NCI-H1436 (cell line): ENCODE data around the gene RFFL.
"Not testable (repeated sequence)": the region's sequence is repeated elsewhere in the genome, so short reads cannot be mapped to it uniquely, and the experiment has no call there.

ENCODE experiments used
- DNase-seq: peaks from one replicate; lab custom pipeline; 2025; lab: John Stamatoyannopoulos, UW

The RFFL gene

DNA sequence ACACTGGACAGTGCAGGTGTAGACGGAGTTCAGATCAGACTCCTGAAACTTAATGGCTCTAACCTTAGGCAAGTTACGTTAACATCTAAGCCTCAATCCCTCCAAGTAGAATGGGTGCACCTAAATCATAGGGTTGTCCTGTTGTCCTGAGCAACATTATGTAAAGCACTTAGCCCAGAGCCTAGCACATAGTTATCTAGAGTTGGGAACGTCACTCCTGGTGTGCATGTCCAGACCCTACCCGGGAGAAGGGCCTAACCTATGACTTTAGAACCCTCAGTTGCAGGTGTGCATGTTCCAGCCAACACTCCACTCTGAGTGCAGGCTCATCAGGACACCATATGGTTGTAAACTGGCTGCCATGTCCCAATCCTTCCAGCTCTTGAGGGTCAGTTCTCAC, 57.2 kb downstream of the RFFL start:
- DNase-seq, result no peak

DNA sequence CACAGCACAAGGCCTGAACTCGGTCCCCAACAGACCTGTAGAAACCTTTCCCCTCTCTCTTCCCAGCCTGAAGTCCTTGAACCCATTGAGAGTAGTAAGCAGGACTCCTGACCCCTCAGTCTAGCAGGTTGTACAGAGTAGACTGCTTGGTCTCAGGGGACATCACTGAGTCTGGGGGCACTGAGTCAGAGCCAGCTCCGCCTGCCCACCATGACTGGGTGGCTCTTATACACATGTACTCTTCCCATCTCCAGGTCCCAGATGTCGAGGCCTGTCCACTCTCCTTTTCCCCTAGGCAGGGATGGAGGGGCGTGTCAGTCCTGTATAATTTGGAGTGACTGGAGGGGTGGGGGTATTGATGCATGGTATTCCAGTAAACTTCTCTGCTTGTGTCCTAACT, 59.7 kb downstream of the RFFL start:
- DNase-seq, result no peak

DNA sequence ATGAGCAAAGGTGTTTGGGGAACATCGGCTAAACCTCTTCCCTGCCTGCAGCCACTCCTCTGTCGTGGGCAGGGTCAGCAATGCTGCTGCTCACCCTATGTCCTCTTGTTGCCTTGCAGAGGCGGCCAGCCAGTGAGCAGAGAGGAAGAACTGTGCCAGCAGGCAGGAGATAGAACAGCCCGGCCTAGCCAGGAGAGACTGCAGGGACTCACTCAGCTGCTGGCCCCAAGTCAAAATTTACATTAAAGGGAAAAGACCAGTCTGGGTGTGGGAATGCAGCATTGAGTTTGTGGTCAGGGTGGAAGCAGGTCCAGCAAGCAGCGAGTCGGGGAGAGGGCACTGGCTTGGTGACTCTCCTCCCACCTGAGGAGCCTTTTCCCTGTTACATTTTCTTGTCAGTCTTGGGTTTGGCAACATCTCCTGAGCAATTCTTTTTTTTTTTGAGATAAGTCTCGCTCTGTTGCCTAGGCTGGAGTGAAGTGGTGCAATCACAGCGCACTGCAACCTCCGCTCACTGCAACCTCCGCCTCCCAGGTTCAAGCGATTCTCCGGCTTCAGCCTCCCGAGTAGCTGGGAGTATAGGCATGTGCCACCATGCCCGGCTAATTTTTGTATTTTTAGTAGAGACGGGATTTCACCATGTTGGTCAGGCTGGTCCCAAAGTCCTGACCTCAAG, 60.5 kb downstream of the RFFL start:
- no peak for DNase-seq

DNA sequence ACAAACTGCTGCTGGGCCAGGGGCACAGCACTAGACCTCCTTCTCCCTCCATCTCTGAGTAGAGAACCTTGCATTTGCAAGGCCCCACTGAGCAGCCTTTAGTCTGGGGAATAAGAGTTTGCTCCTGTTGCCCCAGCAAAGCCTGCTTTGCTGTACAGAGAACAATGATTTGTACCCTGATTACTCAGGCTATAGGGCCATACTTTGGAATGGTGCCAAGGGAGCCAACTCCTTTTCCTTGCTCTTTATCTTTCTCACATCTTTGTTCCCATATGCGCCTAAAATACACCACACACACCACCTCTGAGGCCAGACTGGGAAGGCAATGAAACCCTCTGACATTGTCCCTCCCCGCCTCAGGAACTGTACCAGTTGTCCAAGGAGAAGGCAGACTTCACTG, 62.0 kb downstream of the RFFL start:
- no peak for DNase-seq

DNA sequence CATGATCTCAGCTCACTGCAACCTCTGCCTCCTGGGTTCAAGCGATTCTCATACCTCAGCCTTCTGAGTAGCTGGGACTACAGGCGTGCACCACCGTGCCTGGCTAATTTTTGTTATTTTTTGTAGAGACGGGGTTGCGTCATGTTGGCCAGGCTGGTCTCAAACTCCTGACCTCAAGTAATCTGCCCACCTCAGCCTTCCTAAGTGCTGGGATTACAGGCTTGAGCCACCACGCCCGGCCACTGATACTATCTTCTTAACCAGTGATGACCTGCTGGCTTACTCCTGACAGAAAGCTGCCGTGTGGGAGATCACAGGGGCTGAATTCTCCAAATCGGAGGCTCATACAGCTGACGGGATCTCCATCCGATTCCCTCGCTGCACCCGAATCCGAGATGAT, 62.5 kb downstream of the RFFL start:
- not testable (repeated sequence) for DNase-seq

DNA sequence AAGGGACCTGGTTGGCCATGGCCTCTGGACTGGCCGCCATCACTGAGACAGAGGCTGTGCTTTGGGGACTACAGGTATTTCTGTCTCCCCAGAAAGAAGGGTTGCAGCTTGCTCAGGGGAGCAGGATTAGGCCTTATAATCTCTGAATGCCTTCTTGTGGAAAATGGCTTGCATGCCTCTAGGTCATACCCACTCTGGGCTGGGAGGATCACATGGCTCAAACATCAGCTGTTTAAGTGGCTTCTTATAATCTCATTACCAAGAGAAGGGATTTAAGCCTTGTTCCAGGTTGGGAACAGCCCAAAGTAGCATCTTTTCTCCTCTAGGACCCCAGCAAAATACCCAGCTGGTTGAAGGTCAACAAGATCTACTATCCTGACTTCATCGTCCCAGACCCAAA, 64.1 kb downstream of the RFFL start:
- no peak for DNase-seq

DNA sequence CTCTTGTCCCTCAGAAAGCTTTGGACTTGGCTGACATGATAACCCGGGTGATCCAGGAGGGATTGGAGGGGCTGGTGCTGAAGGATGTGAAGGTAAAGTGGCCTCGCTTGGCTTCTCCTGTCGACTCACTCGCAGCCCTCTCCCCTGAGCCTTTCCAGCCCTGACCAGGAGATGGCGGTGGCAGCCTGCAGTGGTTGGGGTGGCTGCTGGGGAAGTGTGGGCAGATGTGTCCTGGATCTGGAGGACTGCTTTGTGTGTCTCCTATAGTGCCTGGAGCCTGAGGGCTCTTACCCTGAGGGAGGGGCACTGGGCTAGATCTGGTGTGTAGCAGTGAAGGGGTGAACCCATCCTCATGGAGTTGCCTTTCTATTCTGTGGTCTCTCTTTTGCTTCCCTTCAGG, 65.3 kb downstream of the RFFL start:
- peak; percentile 4 for DNase-seq

DNA sequence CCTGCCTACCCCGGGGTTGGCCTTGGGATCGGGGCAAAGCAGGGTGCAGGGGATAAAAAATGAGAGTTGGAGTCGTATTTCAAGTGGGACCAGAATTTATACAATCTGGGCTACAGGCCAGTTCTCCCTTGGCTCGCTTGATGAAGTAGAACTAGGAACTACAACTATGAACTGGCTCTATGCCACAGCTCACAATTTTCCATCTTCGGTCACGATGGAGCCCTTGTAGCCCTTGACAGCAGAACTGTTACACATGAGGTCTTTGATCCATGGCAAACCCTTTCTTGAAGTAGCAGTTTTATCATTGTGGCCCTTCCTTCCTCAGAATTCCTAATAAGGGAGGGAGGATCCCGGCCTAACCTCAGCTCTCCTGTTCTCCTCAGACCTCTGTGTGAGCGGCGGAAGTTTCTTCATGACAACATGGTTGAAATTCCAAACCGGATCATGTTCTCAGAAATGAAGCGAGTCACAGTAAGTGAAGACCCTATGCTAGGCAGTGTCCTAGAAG, 66.1 kb downstream of the RFFL start:
- DNase-seq, result no peak

DNA sequence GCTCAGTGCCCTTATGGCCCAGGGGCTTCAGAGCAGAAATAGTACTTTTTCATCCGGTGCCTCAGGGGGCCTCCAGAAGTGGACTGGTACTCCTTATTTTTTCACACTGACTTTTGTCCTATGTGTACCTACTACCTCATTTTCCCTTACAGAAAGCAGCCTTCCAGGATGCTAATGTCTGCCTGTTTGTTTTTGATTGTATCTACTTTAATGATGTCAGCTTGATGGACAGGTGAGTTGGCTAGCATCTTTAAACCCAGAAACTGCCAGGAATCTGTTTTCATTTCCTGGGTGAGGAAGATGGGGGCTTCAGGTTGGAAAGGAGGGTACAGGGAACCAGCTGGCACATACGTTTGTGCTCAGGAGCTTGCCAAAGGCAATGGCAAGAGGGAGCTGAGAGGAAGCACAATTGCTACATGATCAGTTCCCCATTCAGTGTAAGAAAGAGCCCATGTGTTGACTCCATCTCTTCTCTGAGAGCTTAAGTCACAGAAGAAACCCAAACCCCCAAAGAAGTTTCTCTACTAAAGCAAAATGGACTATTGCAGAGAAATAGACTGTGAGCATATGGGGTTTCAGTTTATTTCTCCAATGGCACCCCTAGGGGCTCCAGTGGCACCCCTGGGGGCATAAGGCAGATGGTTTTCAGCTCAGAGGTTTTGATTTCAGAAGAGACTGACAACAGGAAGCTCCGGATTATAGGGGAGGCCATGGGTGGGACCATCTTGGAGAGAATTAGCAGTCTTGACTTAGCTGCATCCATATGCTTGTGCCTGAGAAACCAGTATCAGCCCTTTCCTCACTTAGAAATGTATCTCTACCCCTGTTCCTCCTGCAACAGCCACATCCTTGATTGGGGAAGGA, 66.9 kb downstream of the RFFL start:
- no peak for DNase-seq

DNA sequence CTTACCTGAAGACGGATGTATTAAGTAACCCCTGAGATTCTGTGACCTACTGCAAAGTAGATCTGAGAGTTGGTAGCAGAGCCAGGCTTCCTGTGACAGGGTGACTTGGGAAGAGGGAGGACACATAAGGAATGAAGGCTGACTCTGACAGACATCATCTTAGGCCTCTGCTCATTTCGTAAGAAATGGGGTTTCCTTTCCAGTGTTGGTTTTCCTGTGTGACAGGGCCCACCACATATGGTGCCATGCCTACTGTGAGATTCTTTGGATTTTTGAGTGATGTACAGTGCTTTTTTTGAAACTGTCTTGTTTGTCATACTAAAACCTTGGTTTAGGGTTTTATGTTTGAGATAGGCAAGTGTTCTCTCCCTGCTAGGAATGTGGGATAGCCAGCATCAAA, 70.5 kb downstream of the RFFL start:
- no peak for DNase-seq

DNA sequence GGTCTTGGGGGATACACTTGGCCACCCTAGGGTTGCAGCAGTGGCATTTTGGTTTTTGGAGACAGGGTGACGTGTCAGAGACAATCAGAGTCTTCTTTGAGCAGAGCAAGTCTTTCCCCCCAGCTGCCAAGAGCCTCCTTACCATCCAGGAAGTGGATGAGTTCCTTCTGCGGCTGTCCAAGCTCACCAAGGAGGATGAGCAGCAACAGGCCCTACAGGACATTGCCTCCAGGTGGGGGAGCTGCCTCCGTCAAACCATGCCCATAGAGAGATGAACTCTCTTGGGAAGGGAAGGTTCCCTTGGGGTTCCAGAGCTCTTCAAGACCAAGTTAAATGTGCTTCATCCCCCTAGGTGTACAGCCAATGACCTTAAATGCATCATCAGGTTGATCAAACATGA, 71.9 kb downstream of the RFFL start:
- no peak for DNase-seq

DNA sequence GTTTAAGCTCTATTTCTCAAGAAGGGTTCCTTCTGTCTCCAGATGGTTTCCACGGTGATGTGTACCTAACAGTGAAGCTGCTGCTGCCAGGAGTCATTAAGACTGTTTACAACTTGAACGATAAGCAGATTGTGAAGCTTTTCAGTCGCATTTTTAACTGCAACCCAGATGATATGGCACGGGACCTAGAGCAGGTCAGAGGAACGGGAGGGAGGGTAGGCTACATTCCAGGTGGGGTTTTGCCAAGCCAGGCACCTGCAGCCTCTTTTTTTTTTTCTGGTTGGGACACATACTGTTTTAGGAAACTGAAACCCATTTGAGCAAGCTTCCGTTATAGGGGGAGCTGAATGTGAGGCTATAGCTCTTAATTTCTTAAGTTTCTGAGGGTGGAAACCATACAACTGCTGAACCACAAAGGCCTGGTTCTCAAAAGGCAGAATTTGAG, 72.6 kb downstream of the RFFL start:
- no peak for DNase-seq

DNA sequence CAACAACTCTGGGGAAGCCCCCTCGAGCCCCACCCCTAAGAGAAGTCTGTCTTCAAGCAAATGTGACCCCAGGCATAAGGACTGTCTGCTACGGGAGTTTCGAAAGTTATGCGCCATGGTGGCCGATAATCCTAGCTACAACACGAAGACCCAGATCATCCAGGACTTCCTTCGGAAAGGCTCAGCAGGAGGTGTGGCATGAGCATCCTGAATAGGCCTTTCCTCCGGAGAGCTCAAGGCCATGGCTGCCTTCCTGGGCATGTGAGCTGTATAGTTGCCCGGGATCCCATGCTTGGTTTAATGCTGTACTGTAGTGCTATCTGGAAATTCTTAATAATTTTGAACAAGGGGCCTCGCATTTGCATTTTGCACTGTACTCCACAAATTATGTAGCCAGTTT, 74.0 kb downstream of the RFFL start:
- no peak for DNase-seq

DNA sequence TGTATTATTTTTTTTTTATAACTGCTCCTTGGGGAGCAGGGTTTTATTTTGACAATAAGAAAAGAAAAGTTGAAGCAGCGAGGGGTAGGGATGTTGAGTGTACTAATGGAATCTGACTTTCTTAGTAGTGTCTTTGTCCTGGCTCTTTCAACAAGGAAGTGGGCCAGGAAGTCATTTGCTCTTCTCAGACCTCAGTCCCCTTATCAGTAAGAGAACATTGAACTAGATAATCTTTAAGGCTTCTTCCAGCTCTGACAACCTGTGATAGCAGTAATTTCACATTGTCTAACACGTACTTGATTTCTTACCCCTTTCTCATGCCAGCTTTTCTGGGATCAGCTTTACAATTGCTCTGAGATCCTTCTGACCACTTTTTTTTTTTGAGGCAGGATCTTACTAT, 74.9 kb downstream of the RFFL start:
- DNase-seq, result no peak

DNA sequence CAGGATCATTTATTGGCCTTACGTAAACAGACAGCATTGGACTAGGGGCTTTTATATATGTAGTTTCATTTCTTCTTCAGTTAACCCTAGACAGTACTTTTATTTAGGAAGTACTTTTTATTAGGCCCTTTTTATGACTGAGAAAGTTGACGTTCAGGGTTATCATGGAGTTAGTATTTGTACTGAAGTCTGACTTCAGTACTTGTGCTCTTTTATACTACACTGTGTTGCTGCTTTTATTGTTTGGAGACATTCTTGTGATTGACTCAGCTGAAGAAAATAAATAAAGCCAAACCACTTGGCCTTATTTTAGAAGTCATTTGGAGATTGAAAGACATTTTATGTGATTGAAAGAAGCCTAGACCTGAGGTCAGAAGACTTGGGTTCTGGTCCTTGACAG, 76.3 kb downstream of the RFFL start:
- no peak for DNase-seq

DNA sequence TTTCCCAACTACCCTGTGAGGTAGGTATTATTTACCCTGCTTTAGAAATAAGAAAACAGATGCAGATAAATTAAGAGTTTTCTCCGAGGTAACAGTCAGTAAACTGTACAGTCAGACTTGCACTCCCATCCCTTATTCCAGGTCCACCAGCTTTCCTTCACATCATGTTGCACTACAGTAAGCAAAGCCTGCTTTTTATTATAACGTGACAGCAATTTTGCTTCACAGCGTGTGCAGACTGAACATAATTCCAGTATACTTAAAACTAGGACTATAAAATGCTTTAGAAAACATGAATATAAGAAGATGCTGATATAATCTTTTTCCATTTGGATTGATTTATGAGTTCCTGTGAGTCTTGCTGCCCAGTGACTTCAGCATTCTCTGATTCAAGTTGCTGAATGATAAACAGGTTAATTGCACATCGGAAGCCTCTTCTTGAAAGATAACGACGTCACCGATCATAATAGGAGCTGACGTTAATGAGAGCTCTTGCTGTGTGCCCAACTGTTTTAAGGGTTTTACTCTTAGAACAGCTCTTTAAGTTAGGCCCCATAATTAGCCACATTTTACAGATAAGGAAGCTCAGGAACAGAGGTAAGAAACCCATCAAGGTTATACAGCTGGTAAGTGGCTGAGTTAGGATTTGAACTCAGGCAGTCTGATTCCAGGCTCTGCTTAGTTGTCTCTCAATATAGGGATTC, 81.8 kb downstream of the RFFL start:
- peak; percentile 68 for DNase-seq

DNA sequence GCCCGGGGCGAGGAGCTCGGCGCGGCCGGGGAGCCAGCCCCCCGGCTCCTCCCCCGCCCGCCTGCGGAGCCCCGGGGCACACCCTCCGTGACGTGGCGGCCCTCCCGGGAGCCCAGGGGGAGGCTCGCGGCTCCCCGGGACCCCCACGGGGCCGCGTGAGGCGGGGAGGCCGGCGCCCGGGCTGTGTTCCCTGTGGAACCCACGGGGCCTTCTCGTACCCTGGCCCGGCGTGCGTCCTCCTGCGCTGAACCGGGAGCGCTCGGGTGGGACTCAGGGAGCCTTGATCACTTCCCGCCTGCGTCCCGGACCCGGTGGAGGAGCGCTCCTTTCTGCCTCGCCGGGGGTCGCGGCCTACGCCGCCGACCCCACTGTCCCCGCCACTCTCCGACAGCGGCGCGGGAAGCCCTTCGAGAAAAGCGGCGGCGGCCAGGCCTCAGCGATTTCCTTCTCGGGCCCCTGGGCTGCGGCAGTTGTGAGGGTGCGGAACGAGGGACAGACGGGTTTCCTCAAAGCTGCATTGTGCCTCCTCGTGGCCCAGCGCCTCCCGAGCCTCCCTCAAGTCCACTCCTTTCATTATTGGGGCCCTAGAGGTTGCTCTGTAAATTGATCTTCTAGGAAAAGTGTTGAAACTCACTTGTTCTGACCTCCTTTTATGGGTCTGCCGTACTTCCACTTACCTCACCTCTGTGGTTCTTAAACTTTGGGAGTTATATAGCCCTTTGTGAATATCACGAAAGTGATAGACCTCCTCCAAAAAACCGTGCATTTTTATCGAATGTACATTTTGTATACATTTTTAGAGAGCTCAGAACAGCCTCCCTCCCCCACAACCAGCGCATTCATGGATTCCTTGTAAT, 82.6 kb downstream of the RFFL start:
- DNase-seq, result peak; percentile 80

DNA sequence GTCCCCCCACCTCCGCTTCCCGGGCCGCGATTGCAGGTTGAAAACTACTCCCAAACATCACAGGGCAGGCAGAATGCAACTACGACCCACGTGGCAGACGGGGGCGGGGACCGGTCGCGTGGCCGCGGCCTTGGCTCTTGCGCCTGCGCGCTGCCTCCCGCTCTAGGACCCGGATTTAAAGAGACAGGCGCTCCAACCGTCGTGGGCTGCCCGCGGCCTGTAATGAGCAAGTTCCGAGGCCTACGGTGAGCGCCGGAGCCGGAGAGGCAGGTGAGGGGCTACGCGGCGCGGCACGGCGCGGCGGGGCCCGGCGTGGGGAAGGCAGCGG, 83.2 kb downstream of the RFFL start, which contains the start of gene LIG3:
Gene LIG3, plus strand, starts transcription at position 160 of the 328 bp plus-strand sequence. CDS start 2,494 bp downstream, outside the sequence.
- peak; percentile 93 for DNase-seq

DNA sequence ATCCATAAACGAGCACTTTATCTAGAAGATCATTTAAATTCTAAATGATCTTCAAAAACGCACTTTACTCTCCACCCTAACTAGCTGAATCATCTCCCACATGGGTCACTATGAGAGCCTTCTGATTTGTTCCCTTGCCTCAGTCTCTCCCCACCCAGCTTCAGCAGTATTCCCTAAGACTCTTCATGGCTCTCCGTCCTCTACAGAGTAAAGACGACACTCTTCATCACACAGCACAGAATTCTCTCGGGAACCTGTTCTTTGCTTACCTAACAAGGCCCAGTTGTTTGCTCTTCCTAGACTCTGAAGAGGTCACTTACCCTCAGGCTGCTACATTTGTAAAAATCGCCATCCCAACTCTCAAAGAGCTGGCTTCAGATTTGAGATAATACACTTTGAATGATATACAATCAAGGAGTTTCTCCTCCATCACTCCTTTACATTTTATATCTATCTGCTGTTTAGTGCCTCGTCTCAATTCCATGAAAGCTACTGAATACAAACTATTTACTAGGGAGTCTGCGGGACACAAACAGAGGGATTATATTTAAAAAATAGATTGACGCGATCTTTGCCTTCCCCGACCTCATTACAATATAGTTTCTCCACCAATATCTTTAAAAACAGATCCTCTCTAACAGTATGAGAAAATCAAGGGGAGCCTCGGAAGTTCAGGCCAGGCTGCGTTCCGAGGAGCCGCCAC, 83.7 kb downstream of the RFFL start:
- no peak for DNase-seq

DNA sequence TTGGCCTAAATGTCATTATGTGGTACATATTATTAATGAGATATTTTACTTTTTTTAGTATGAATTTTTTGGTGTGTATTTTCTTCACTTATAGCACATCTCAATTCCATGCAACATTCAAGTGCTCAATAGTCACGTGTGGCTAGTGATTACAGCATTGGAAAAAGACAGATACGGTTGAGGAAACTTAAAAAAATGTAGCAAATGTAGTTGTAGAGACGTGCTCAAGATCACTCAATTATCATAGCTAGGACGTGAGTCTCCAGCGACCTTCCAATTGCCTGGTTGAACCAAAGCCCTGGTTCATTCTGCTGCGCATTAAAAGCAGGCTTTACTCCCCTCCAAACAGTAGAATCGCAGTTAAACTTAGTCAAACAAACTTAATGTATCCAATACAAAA, 84.4 kb downstream of the RFFL start:
- no peak for DNase-seq
